Mesenteric fat pad (tissue), 1 donor: ENCODE measurements around the gene CACNA1S. TPM values are rescaled to one million over a fixed set of nuclear protein-coding genes. Genes with fewer than 3 reads are reported as not detected.

ENCODE experiments used
- DNase-seq: peaks from one replicate; pipeline ENCODE4 v3.0.0-alpha.2; 2020; ENCODE audit warnings: low spot score
- total RNA-seq: library from RNA; stranded (reverse); fragmentation: NEBNext Ultra II Directional; extraction: Animal tissue kit (Norgen Biotek cat#: 25700); gene quantifications from one replicate; pipeline ENCODE4 v1.2.1, GENCODE V29; 2021
- donor health status: DM: yes; HTN: yes; CAD: no.

Gene CACNA1S
- total RNA-seq, 1 donor from 2014 or later = not detected

DNA sequence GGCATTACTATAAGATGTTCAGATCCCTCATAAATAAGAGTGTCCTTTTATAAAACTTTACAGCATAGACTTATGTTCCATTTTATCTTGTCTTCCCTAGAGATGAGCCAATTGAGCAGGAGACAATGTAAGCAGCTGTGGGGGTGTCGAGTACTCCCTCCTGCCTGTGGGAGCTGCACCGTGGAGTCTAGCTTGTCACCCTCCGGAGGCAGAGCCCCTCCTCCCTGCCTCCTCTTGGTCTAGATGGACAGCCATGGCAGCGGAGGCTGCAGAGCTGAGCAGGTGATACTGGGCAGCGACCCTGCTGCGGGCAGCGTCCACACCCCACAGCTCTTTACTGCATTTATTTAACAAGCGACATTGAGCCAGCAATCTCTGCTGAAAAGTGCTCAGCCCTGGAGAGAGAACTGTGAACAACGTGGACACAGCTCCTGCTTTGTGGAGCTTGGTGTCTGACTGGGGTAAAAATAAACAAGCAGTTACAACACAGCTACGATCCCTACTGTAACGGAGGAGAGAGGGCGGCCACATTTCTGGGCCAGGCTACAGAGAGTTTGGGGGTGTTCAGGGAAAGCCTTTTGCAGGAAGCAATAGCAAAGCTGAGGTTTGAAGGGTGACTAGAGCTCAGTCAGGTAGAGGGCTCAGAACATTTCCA is 75.9 kb downstream of the CACNA1S start:
- no peak for DNase-seq

DNA sequence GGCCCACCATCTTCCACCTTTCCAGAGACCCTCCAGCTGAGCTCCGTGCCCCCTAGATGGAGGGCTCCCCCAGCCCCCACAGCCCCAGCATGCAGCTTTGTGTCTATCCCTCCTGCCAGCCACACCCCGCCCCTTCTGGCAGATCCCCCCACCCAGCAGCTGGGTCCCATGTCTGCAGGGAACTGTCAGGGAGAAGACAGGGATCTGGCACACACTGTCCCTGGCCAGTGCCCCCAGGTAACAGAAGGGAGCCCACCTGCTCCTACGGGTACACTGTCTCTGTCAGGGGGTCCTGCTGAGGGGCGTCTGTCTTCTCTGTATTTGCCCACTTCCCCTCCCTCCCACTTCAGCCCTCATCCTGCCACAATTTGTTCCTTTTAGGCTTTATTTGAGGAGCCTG is 77.6 kb downstream of the CACNA1S start:
- no peak for DNase-seq

DNA sequence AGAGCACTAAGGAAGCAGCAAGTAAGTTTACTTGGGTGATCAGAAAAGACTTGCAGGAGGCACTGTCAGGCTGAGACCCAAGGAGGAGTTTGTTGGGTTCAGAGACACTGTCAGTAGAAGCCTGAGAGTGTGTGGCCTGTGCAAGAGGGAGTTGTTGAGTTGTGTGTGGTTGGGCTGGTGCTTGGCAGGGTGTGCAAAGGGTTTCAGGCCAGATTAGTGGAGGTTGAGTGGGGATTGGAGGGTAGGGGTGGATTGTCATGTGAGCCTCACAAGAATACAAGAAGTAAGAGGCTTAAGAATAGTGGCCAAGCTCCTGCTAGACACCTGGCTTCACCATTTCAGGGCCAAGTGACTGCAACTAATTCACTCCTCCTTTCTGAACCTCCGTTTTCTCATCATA is 79.8 kb downstream of the CACNA1S start:
- DNase-seq = no peak

DNA sequence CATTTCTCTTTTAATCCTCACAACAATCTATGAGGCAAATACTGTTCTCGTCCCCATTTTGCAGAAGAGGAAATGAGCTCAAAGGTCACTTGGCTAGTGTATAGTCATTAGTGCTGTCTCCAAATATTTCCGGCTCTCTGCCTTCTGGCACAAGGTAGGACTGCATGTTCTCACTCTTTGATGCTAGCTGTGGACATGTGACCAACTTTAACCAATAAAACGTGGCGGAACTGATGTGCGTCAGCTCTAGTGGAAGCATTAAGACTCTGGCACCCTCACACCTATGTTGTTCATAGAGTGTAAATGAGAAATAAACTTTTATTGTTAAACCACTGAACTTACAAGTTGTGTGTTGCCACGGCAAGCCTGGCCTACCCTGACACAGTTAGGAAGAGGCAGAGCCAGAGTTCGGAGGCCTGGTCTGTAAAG is 83.8 kb downstream of the CACNA1S start:
- DNase-seq = no peak

DNA sequence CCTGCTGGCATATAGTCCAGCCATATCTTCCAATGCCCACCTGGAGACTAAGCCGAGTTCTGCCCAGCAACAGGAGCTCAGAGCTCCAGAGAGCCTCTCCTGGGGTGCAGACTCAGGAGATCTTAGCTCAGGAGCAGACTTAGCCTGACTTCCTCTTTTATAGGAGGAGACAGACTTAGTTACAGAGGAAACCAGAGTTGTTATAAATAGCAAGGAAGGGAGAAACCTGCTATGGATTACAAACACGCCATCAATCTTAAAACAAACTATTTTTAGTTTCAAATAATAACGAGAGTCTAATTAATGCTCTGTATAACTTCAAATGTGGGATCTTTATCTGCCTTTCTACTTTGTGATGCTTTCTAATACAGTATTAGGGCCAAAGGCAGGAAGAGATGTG is 85.4 kb downstream of the CACNA1S start:
- no peak for DNase-seq

DNA sequence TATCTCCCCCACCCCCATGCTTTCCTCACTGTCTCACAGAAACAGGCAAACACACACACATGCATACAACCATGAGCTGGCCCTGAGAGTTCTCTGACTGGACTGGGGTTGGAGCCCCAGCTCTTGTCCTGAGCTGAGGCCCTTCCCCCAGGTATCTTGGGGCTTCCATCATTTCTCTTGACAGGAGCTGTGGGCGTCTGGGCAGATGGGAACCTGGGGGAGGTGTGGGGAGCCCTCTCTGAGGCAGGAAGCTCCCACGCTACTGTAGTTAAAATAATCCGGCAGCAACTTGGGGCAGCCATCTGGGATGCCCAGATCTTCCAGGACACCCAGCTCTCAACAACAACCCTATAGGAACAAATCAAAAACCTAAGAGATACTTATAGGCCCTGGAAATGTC is 86.0 kb downstream of the CACNA1S start:
- no peak for DNase-seq

DNA sequence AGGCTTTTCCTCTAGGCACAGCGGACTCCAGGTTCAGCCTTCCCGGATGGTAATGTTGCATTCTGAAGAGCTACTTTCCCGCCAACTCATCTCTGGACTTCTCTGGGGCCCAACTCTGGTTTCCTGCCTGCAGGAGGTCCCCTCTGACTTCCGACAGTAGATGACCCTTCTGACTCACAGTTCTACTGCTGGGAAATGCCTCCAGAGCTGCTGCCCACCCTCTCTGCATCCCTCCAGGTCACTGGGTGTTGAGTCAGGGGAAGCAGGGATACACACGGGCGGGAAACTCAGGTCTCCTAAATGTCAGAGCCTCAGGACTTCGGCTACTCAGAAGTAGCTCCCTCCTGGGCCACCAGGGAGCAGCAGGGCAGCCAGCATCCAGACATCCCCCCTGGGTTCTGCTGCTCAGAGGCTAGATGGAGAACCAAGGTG is 86.6 kb downstream of the CACNA1S start:
- no peak for DNase-seq

DNA sequence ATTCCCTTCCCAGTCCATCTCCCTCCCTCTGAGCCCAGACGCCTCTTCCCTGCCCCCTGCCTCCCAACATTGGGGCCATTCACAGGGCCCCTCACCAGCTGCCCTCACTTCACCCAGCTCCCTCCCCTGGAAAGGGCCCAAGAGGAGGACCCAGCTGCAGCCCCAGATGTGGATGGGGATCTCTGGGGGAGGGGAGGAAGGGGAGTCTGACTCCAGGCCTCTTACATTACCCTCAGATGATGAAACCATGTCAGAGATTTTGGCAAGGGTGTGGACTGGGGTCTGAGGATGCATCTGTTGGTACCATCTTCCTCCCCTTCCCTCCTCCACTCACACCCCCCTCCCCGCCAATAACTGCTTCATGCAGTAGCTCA is 87.6 kb downstream of the CACNA1S start:
- no peak for DNase-seq

DNA sequence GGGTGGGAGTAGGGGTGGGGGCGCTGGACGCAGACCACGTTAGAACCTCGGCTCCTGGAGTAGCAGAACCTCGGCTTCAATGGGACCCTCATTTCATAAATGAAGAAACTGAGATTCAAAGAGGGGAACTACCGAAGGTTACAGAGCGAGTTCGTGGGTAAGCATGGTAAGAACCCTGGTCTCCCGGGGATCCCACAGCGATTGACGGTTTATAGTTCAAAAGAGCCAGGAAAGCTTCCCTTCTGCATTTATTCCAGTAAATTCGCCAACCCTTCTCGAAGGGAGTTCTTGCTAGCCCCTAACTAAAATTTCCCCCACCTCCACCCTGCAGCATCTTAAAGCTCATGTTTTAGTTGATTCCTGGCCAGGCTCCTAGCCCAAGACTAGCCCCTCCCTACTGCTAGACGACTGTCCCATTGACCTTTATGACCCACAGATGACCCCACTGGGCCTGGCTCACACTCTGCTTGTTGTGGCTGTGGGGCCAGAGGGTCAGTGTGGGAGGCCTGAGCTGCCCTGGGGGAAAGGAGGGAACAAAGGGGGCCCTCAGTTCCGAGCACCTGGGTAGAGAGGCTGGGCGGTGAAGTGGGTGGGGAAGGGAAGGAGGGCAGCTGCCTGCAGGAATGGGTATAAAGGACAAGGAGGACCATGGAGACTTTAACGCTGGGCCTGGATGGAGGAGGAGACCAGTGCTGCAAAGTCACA is 88.2 kb downstream of the CACNA1S start:
- DNase-seq = no peak

DNA sequence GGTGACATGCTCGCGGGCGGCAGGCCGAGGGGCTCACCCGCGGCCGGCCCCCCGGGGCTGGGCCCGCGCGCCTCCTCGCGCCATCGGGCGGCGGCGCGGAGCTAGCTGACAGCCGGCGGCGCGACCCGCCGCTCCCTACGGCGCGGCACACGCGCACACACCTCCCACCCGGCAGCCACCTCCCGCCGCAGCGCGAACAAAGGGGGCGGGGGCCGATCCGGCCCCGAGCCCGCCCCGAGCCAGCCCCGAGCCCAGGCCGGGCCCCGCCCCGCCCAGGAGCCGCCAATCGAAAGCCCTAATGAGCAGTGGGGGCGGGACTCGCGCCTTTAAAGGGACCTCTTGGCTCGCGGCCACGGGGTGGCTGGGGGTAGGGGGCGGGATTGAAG is 88.7 kb downstream of the CACNA1S start, which contains the start of gene KIF21B:
KIF21B (minus strand) TSS at position 198 of the 386 bp plus-strand sequence. CDS start 331 bp downstream, outside the sequence.
- peak; percentile 93 for DNase-seq

DNA sequence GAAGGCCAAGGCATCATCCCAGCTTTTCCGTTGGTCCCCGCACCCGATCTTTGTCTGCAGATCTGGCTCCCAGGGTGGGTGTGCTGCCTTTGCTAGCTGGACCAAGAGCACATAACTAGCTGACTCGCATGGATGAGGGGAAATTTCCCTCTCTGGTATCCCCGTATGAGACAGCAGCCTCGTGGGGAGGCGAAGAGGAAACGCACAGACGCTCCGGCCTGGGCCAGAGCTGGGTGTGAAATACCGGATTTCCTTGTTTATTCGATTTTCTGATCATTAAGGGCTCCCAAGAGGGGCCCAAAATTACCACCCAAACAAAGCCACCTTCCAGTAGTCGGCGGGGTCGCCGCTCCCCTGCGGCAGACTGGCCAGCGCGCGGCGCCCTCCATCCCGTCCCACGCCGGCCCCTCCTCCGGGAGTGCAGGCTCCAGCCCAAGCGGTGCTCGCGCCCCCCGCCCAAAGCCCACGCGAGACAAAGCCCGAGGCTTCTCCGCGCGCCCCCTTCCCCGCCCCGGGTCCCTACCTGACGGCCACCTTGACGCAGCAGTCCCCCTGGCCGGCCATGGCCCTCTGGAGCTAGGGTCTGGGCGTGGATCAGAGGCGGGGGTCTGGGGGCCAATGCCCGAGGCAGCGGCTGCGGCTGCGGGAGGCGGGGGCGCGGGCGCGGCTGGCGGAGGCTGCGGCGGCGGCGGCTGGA is 89.3 kb downstream of the CACNA1S start:
- no peak for DNase-seq

DNA sequence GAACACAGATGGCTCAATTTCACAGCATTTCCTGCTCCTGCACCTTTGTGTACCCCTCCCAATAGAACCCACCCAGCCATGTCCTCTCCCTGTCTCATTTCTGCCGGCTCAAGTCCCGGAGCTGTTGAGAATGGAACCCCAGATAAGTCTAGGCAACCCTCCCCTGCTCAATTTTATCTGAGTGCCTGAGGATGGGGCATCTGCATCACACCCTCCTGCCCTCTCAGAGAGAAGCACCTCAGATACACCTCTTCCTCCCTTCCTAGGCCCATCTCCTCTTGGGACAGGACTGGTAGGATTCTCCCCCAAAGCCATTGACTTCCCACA is 89.8 kb downstream of the CACNA1S start:
- no peak for DNase-seq

DNA sequence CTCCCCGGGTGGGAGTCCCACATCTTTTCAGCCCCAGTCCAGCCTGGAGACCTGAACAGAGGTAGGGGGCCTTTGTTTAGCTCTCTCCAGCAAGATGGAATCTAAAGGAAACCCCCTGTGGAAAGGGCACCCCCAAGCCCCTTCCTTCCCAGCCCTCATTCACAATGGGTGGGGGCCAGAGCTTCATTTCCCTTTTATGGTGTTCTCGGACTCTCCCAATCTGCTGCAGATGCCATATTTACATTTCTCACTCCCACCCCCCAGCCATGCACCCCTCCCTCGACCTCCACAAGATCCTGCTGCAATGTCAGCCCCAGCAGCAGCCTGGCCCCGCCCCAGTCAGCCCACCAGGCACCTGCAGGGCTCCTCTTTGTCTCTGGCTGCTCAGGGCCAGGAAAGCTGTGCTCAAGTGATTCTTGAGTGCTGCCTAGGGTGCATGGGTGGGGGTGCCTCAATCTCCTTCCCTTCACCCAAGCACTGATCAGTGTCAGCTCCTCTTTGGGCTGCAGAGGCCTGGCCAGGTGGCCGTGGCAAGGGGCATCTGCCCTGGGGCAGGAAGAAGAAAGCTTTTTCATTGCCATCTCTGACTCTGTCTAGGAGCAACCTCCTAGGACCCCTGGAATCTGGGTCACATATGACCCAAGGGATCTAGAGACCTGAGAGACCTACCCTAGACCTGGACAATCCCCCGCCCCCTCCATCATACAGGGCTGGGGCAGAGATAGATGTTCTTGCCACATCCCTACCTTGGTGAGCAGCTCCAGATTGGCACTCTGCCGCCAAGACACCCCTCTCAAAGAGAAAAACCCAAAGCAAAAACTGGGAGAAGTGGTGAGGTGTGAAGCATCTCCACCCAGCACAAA is 90.4 kb downstream of the CACNA1S start:
- DNase-seq = no peak

DNA sequence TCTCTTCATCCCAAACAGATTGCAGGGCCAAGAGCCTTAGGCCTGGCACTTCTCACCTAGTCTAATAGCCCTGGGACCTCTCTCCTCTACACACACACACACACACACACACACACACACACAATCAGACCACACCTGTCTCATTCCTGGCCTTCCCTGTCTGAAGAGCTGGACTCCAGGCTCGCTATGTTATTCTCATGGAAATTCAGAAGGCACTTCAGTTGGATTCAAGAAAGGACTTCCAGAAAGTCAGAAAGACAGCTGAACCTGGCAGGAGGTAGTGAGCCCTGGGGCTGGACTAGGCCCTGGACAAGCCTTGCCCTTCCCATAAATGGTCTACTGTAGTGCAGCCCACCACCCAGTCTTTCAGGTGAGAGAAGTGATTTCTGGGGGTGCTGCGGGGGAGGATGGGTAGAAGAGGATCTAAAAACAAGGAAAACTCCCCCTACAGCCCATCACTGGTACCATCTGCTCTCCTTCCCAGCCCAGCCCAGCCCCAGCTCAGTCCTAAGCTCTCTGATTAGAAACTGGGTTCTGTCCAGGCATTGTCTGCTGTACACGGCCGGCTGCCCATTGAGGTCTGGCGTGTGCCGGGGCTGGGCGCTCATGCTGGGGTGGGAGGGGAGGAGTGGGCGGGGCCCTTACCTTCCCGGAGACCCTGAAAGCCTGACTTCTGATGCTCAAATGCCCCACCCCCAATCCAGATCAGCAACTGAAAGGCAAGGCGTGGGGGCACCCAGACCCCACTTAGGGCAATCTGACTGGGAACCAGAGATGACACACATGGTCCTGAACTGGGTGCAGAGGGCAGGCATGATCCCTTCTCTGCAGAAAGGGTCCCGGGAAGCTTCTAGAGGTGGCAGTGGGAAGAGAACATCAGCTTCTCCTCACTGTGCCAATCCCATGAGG is 91.3 kb downstream of the CACNA1S start:
- no peak for DNase-seq

DNA sequence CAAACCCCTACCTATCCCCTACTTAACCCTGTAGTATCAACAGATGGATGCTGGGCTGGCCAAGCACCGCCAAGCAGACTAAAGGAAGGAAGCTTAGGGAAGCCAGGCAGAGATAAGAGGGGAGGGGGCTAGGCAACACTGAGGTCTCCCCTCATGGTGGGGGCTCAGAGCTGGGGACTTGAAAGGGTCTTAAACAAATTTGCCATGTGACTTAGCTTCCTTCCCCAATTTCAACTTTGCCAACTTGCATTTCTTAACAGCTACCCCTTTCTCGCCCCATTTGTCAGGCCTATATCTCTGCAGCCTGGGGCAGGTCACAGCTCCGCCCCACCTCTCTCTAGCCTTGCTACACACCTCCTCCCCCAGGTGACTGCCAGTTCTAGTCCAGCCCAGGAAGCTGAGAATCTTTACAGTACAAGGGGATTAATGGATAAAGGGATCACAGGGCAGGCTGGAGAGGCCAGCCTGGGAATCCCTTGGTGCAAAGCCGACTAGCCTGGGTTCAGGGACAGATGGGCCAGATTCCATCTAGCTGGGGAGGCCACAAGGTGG is 92.1 kb downstream of the CACNA1S start:
- no peak for DNase-seq

DNA sequence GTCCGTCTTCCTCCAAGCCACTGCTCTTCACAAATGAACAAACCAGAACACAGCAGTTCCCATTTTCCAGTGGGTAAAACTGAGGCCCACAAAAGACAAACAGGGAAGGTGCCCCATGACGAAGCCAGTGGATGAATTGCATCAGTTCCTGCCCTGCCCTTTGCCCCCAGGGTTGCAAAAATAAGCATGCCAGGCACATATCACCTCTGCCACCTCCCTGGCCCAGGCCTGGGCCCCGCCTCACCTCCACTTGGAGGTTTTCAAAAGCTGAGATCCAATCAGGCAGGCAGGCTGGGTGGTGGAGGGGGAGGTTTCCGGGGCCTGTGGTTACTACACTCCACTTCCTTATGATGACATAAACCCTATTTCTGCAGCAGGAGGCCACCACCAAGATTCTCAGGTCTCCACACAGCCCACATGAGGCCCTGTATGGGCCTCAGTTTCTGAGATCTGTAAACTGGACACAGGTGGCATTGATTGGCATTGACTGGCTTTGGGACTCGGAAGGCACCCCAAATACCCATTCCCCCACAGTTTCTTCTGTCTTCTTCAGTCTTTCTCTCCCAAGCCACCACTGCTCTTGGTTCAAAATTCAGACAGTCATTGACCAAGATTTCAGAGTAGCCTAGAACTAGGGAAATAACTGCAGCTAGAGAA is 92.8 kb downstream of the CACNA1S start:
- DNase-seq = no peak

DNA sequence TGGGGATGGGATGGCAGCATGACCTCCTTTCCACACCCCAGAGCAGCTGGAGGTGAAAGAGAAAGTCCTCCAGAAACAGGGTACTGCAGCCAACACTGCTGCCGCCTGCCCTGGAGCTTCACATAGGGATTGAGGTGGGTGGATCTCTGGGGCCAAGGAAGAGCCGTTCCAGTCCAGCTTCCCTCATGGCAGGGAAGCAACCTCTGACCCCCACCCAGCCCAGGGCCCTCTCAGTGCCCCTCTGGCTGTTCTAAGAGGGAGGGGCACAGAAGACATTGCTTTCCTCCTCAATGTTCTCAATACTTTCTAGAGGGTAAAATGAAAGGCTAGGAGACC is 94.4 kb downstream of the CACNA1S start:
- DNase-seq = no peak

DNA sequence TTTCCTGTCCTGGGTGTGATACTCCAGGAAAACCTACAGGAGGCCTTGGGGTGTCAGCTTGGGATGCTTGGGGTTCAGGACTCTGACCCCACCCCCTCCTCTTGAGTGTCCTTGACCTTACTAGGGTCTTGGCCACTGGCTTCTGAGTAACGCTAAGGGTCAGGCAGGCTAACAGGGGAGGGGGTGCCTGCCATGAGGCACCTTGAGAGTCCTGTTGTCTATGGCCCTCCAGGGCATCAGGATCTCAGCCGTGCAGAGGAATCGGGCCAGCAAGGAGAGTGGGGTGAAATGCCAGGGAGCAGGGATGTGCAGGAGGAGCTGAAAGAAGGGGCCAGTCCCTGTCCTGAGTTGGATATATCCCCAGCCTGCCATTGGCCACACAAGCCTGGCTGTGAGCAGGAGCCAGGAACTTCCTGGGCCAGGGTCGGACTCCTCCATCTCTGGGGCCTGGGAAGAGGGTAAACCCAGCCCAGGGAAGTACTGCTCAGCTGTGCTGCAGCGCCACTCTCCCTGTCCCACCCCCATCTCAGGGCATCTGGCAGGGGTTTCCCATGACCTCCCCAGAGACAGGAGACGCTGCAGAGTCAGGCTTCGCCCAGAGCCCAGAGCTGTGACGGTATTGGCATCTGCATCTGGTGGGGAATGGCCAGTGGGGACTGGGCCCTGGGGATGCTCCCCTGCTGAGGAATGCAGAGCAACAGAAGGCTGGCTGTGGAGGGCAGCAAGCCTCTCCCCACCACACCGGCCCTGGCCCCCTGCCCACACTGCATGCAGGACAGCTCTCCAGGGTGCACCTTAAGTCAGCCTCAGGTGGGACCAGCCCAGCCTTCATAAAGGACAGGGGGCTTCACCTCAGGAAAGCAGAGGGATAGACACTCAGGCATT is 95.0 kb downstream of the CACNA1S start:
- DNase-seq = no peak

DNA sequence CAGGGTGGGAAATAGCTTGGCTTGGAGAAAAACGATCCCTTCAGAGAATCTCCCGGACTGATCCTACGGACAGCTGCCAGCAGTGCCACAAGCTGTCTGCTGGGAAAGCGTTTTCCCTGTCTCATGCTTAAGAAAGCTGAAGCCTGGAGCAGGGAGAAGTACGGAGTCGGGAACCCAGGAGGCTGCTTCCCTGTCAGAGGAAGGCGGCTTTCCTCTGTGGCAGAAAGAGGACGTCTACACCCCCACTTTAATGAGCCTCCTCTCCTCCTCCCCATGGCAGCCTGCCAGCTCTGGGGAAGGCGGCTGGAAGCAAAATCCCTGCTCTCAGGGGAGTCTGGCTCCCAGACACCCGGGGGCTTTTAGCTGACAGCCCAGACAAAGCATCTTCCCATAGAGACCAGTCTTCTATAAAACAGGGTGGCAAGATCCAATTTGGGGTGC is 96.0 kb downstream of the CACNA1S start:
- no peak for DNase-seq
